Hepatocyte (in vitro differentiated cells): Measurements from ENCODE around the gene RPS21. TPM values are rescaled to one million over a fixed set of nuclear protein-coding genes. Genes with fewer than 3 reads are reported as not detected.

ENCODE experiments used
- DNase-seq: peaks from one replicate; pipeline ENCODE4 v3.0.0-alpha.2; 2016; ENCODE audit warnings: low spot score
- H2AFZ ChIP-seq: fragments of 200-600 bp; sonication (generic); 2 replicates; pipeline ENCODE4 v1.6.0; 2016; ENCODE audit warnings: antibody characterized with exemption, mild to moderate bottlenecking
- H3K27ac ChIP-seq: fragments of 200-600 bp; sonication (generic); 2 replicates; pipeline ENCODE4 v1.5.1; 2016; ENCODE audit warnings: mild to moderate bottlenecking
- H3K27me3 ChIP-seq: fragments of 200-600 bp; sonication (generic); 2 replicates; pipeline ENCODE4 v1.6.1; 2016
- H3K36me3 ChIP-seq: fragments of 200-600 bp; sonication (generic); replicated peaks from 2 replicates; pipeline ENCODE4 v1.5.1; 2016; ENCODE audit warnings: low read depth; ENCODE audit not compliant: insufficient read depth
- H3K4me1 ChIP-seq: fragments of 200-600 bp; sonication (generic); 2 replicates; pipeline ENCODE4 v1.5.1; 2016; ENCODE audit warnings: mild to moderate bottlenecking, moderate library complexity; ENCODE audit not compliant: insufficient read depth
- H3K4me2 ChIP-seq: fragments of 200-600 bp; sonication (generic); 2 replicates; pipeline ENCODE4 v1.6.0; 2016
- H3K4me3 ChIP-seq: fragments of 200-600 bp; sonication (generic); 2 replicates; pipeline ENCODE4 v1.5.1; 2016; ENCODE audit warnings: mild to moderate bottlenecking
- H3K79me2 ChIP-seq: fragments of 200-600 bp; sonication (generic); 2 replicates; pipeline ENCODE4 v1.6.0; 2017; ENCODE audit warnings: mild to moderate bottlenecking
- H3K9me2 ChIP-seq: fragments of 200-600 bp; sonication (generic); replicated peaks from 2 replicates; pipeline ENCODE4 v1.6.0; 2017; ENCODE audit warnings: mild to moderate bottlenecking; ENCODE audit not compliant: insufficient read depth
- H3K9me3 ChIP-seq: fragments of 200-600 bp; sonication (generic); 2 replicates; pipeline ENCODE4 v1.5.1; 2016; ENCODE audit warnings: low read depth, mild to moderate bottlenecking
- H4K20me1 ChIP-seq: fragments of 200-600 bp; sonication (generic); 2 replicates; pipeline ENCODE4 v1.6.0; 2016; ENCODE audit warnings: mild to moderate bottlenecking; ENCODE audit not compliant: insufficient read depth, poor library complexity, severe bottlenecking
- EZH2 ChIP-seq: fragments of 200-600 bp; sonication (generic); IDR thresholded peaks from 2 replicates; pipeline ENCODE4 v1.6.1; 2016; ENCODE audit warnings: antibody characterized with exemption, mild to moderate bottlenecking, borderline replicate concordance
- EZH2phosphoT487 ChIP-seq: fragments of 200-600 bp; sonication (generic); IDR thresholded peaks from one replicate; pipeline ENCODE4 v1.6.1; 2018; ENCODE audit warnings: antibody characterized with exemption, mild to moderate bottlenecking, low read depth, moderate library complexity; ENCODE audit not compliant: unreplicated experiment, severe bottlenecking
- WGBS: methylation state at CpG from one replicate; pipeline ENCODE4 v1.1.6; 2016; ENCODE audit warnings: low lambda C conversion rate; ENCODE audit errors: missing lambda C conversion rate; 5-methylcytosine and 5-hydroxymethylcytosine counted together
- polyA plus RNA-seq: library from polyadenylated mRNA; unstranded; fragments of >200 nt; fragmentation: Nextera tagmentation; extraction: Ambion mirVana; gene quantifications from 2 replicates; pipeline ENCODE4 v1.2.1, GENCODE V29; 2016
- total RNA-seq: library from RNA; depleted of rRNA; stranded (reverse); fragments of >200 nt; gene quantifications from 2 replicates; pipeline ENCODE4 v1.2.3, GENCODE V29; 2014
- TF ChIP-seq, protein P1 (sequence below): fragments of 200-600 bp; sonication (generic); IDR thresholded peaks from 2 replicates; pipeline ENCODE4 v1.5.1; 2016; ENCODE audit warnings: antibody characterized with exemption, mild to moderate bottlenecking; ENCODE audit not compliant: poor library complexity

RPS21 gene
- total and polyA plus RNA-seq, 2 experiments from 2014 or later: 460 to 1,754 TPM

- DNase-seq: no peak
- Histone ChIP-seq H2AFZ (no peak overlapping the region), H3K9me3 (no peaks in the 10 kb centered on the region), H3K79me2 (no peaks in the 10 kb centered on the region), H3K4me2 (no peak overlapping the region), H3K27ac (no peak overlapping the region), H4K20me1 (no peaks in the 10 kb centered on the region), H3K9me2 (no peaks in the 10 kb centered on the region), H3K4me1 (no peaks in the 10 kb centered on the region), H3K36me3 (no peaks in the 10 kb centered on the region), H3K4me3 (no peak overlapping the region), H3K27me3 (no peaks in the 10 kb centered on the region)
- no peak for TF ChIP-seq EZH2phosphoT487
- TF ChIP-seq, protein P1, sequence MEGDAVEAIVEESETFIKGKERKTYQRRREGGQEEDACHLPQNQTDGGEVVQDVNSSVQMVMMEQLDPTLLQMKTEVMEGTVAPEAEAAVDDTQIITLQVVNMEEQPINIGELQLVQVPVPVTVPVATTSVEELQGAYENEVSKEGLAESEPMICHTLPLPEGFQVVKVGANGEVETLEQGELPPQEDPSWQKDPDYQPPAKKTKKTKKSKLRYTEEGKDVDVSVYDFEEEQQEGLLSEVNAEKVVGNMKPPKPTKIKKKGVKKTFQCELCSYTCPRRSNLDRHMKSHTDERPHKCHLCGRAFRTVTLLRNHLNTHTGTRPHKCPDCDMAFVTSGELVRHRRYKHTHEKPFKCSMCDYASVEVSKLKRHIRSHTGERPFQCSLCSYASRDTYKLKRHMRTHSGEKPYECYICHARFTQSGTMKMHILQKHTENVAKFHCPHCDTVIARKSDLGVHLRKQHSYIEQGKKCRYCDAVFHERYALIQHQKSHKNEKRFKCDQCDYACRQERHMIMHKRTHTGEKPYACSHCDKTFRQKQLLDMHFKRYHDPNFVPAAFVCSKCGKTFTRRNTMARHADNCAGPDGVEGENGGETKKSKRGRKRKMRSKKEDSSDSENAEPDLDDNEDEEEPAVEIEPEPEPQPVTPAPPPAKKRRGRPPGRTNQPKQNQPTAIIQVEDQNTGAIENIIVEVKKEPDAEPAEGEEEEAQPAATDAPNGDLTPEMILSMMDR: no peak
- no peak for TF ChIP-seq EZH2
- 96% methylated on average over 37 of the region's 44 CpGs for WGBS
These were observed 7.6 kb downstream of the RPS21 start for GRCh38 chr20:62394248-62395245.

GRCh38 chr20:62395311-62396242, 8.7 kb downstream of the RPS21 start:
- H3K9me3 ChIP-seq: no peaks in the 10 kb centered on the region
- DNase-seq: no peak
- no peak overlapping the region for H2AFZ ChIP-seq
- WGBS: 94% methylated on average over 27 of the region's 27 CpGs
- no peak overlapping the region for H3K4me2 ChIP-seq
- H3K27me3 ChIP-seq: no peaks in the 10 kb centered on the region
- H3K9me2 ChIP-seq: no peaks in the 10 kb centered on the region
- H3K79me2 ChIP-seq: no peaks in the 10 kb centered on the region
- H3K36me3 ChIP-seq: no peaks in the 10 kb centered on the region
- no peak overlapping the region for H3K27ac ChIP-seq
- H3K4me3 ChIP-seq: no peak overlapping the region
- TF ChIP-seq, protein P1: no peak
- no peak for TF ChIP-seq EZH2
- no peak for TF ChIP-seq EZH2phosphoT487
- H3K4me1 ChIP-seq: no peaks in the 10 kb centered on the region
- H4K20me1 ChIP-seq: no peaks in the 10 kb centered on the region

DNA sequence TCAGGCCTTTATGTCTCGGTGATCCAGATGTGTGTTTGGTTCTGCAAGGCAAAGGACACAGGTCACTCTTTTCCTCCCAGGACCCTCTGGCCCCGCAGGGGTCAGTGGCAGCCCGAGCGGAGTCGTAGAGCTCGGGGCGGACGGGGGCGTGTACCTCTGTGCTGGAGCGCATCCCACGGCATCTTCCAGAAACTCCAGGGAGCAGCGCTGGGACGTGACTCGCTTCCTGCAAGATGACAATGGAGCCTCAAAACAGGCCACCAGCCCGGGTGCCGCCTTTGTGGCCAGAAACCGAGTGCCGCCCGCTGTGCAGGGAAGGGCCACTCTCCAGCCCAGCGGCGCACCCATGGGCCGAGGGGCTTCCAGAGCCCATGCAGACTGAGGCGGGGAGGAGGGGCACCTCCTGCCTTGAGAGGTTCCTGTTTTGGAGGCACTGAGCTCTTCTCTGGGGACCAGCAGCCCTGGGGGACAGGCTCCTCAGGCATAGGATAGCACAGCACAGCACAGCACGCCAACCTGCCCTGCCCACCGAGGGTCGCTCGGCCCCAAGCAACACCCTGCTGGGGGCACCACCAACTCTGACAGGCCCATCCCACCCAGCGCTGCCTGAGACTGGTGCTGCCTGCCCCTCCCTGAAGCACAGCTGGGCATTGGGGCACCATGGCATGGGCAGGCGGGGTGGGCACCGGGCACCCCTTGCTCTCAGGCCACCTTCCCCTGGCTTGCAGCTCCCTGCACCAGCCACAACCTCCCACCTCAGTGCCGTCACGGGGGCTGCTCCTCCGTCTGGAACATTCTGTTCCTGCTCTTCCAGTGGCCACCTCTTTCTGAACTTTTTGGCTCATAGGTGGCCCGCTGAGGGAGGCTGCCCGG, 9.7 kb downstream of the RPS21 start:
- TF ChIP-seq, protein P1: no peak
- TF ChIP-seq EZH2 (no peak), EZH2phosphoT487 (no peak)
- Histone ChIP-seq H3K9me2 (no peaks in the 10 kb centered on the region), H3K4me1 (no peaks in the 10 kb centered on the region), H3K9me3 (no peaks in the 10 kb centered on the region), H3K36me3 (no peaks in the 10 kb centered on the region), H3K27ac (no peak overlapping the region), H2AFZ (no peak overlapping the region), H3K79me2 (no peaks in the 10 kb centered on the region), H4K20me1 (no peaks in the 10 kb centered on the region), H3K27me3 (no peaks in the 10 kb centered on the region), H3K4me2 (no peak overlapping the region), H3K4me3 (no peak overlapping the region)
- no peak for DNase-seq
- 92% methylated on average over 31 of the region's 35 CpGs for WGBS
